Ascending aorta (tissue), 2 donors: ENCODE results near the gene TACC2. TPM values are rescaled to one million over a fixed set of nuclear protein-coding genes. Genes with fewer than 3 reads are reported as not detected.

Source experiments
- DNase-seq, 2 donors: peaks; one replicate each; pipeline ENCODE4 v3.0.0-alpha.2; 2019; ENCODE audit warnings: low spot score in 2 of 2
- H3K27ac ChIP-seq, 2 donors: fragments of 200-600 bp; sonication (generic); one replicate each; pipeline ENCODE4 v1.5.1; 2016 to 2017; ENCODE audit warnings: mild to moderate bottlenecking in 1 of 2
- H3K27me3 ChIP-seq: fragments of 200-600 bp; sonication (generic); one replicate; pipeline ENCODE4 v1.5.1; 2017
- H3K36me3 ChIP-seq, 2 donors: fragments of 200-600 bp; sonication (generic); one replicate each; pipeline ENCODE4 v1.5.1; 2016
- H3K4me1 ChIP-seq, 2 donors: fragments of 200-600 bp; sonication (generic); one replicate each; pipeline ENCODE4 v1.5.1; 2016 to 2017; ENCODE audit warnings: mild to moderate bottlenecking in 1 of 2
- H3K4me3 ChIP-seq, 2 donors: fragments of 200-600 bp; sonication (generic); one replicate each; pipeline ENCODE4 v1.5.1; 2016 to 2017; ENCODE audit warnings: mild to moderate bottlenecking in 1 of 2
- H3K9me3 ChIP-seq, 2 donors: fragments of 200-600 bp; sonication (generic); one replicate each; pipeline ENCODE4 v1.5.1; 2016
- CTCF ChIP-seq, 3 experiments: fragments of 200-600 bp in 2 of 3; fragments of 450-650 bp in 1 of 3; sonication (generic) in 2 of 3; IDR thresholded peaks; one replicate each; pipeline ENCODE4 v1.5.1; 2016 to 2019; ENCODE audit warnings: antibody characterized with exemption in 3 of 3, mild to moderate bottlenecking in 1 of 3, moderate library complexity in 1 of 3
- intact Hi-C: fragments of 100-400 bp; cut with DNase I; formaldehyde crosslinking; loops from one replicate; pipeline ENCODE4 v1.15.1; 2023
- total RNA-seq: library from RNA; depleted of rRNA; stranded (reverse); fragments of >200 nt; gene quantifications from one replicate; pipeline ENCODE4 v1.1.0, GENCODE V29; 2016

The TACC2 gene
- total RNA-seq, 1 donor from 2014 or later: 69.1 TPM

GRCh38 chr10:122301055-122301810 is 312.3 kb downstream of the TACC2 start:
- no peaks in the 10 kb centered on the region for H3K4me1 ChIP-seq
- intact Hi-C loops: no loop called here
- no peak overlapping the region for H3K4me3 ChIP-seq
- H3K36me3 ChIP-seq: no peaks in the 10 kb centered on the region
- no peaks in the 10 kb centered on the region for H3K9me3 ChIP-seq
- H3K27me3 ChIP-seq: no peaks in the 10 kb centered on the region
- no peak overlapping the region for H3K27ac ChIP-seq
- no peak for TF ChIP-seq CTCF (IDR thresholded peaks at IDR 0.05)
- no peak for DNase-seq

DNA sequence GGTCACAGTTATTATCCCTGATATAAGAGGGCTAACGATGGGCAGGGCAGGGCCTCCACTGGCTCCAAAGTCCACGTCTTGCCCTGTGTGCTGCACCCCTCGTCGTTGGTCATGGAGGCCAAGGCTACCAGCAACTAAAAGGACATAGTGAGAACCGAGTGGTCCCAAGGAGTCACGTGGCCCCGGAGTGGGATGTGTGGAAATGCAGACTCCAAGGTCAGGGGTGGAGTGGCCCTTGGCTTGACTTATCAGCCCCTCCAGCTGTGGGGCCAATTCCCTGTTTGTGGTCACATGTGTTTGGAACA is 312.8 kb downstream of the TACC2 start:
- H3K27ac ChIP-seq: no peak overlapping the region
- intact Hi-C loops: no loop called here
- no peaks in the 10 kb centered on the region for H3K27me3 ChIP-seq
- no peaks in the 10 kb centered on the region for H3K9me3 ChIP-seq
- TF ChIP-seq CTCF (IDR thresholded peaks at IDR 0.05): no peak
- H3K36me3 ChIP-seq: no peaks in the 10 kb centered on the region
- H3K4me3 ChIP-seq: no peak overlapping the region
- DNase-seq: no peak
- H3K4me1 ChIP-seq: no peaks in the 10 kb centered on the region

DNA sequence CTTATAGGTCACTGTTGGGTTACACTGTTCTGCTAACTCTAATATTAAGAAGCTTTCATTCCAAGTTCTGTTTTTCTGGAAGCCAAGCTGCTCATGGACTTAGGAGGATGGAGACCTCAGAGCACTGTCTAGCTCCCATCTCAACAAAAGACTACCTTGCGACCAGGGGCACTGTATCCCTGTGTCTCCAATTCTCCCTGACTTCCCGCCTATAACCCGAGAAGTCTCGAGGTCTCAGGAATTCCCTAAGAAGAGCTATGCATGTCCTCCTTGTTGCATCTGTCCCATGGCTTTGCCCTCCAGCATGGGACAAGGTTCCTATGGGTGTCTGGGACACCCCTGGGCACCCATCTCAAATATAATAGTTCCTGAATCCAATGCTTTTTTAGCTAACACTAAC is 313.4 kb downstream of the TACC2 start:
- H3K4me3 ChIP-seq: no peak overlapping the region
- intact Hi-C loops: no loop called here
- DNase-seq: no peak
- H3K27ac ChIP-seq: no peak overlapping the region
- no peaks in the 10 kb centered on the region for H3K4me1 ChIP-seq
- no peaks in the 10 kb centered on the region for H3K36me3 ChIP-seq
- TF ChIP-seq CTCF (IDR thresholded peaks at IDR 0.05): no peak
- H3K27me3 ChIP-seq: no peaks in the 10 kb centered on the region
- no peaks in the 10 kb centered on the region for H3K9me3 ChIP-seq

GRCh38 chr10:122303271-122304053 is 314.5 kb downstream of the TACC2 start:
- no peak overlapping the region for H3K27ac ChIP-seq
- DNase-seq: no peak
- peaks cover 2 to 4% of the 10 kb centered on the region in 2 donors for H3K4me1 ChIP-seq
- no peaks in the 10 kb centered on the region for H3K36me3 ChIP-seq
- TF ChIP-seq CTCF (IDR thresholded peaks at IDR 0.05): no peak
- H3K4me3 ChIP-seq: no peak overlapping the region
- H3K27me3 ChIP-seq: no peaks in the 10 kb centered on the region
- intact Hi-C loops: no loop called here
- H3K9me3 ChIP-seq: no peaks in the 10 kb centered on the region

Other genes with a start within 250 kb of the TACC2 start
- 6.9 TPM for gene ATE1, start 61.1 kb upstream of the TACC2 start, total RNA-seq
- gene NSMCE4A, start 13.9 kb upstream of the TACC2 start, total RNA-seq: 63.3 TPM